ENCODE measurements around the gene MKNK1. TPM values are rescaled to one million over a fixed set of nuclear protein-coding genes. Genes with fewer than 3 reads are reported as not detected.

Gene MKNK1
- total and polyA plus RNA-seq, 2 of the 8 experiments (the other 6 are each of a cell fraction or from before 2014, with no cell fraction given) = 13.9 to 21.5 TPM

GRCh38 chr1:46589529-46589928 lies 14.5 kb downstream of the MKNK1 start (continued):
- no peak for TF ChIP-seq SIRT6 (IDR thresholded peaks at IDR 0.05; ENCODE audit: low read length)
- TF ChIP-seq, protein P1, sequence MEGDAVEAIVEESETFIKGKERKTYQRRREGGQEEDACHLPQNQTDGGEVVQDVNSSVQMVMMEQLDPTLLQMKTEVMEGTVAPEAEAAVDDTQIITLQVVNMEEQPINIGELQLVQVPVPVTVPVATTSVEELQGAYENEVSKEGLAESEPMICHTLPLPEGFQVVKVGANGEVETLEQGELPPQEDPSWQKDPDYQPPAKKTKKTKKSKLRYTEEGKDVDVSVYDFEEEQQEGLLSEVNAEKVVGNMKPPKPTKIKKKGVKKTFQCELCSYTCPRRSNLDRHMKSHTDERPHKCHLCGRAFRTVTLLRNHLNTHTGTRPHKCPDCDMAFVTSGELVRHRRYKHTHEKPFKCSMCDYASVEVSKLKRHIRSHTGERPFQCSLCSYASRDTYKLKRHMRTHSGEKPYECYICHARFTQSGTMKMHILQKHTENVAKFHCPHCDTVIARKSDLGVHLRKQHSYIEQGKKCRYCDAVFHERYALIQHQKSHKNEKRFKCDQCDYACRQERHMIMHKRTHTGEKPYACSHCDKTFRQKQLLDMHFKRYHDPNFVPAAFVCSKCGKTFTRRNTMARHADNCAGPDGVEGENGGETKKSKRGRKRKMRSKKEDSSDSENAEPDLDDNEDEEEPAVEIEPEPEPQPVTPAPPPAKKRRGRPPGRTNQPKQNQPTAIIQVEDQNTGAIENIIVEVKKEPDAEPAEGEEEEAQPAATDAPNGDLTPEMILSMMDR (IDR thresholded peaks at IDR 0.05; ENCODE audit: control extremely low read depth in 1 of 3, insufficient read depth in 1 of 3, low read depth in 1 of 3, low read length in 3 of 3) = no peak
- no peak for TF ChIP-seq FOSL1 (IDR thresholded peaks at IDR 0.05; ENCODE audit: insufficient read depth, low read depth, low read length)
- no peak for TF ChIP-seq CHD2 (IDR thresholded peaks at IDR 0.05; ENCODE audit: low read length)
- no peak for TF ChIP-seq YY1 (IDR thresholded peaks at IDR 0.05; ENCODE audit: low read depth, low read length)
- TF ChIP-seq RFX5 (IDR thresholded peaks at IDR 0.05; ENCODE audit: borderline replicate concordance, low read depth, low read length) = no peak

Data from H1 (cell line).